ENCODE data around the gene SORBS2. TPM values are rescaled to one million over a fixed set of nuclear protein-coding genes. Genes with fewer than 3 reads are reported as not detected.

SORBS2 gene
- total RNA-seq, 1 experiment from 2014 or later, result 44.5 TPM

GRCh38 chr4:185801471-185801870 lies 10.5 kb downstream of the SORBS2 start:
- Mint-ChIP-seq H3K36me3 (no peaks in the 10 kb centered on the region), H3K27ac (no peak overlapping the region), H3K4me3 (no peak overlapping the region), H3K4me1 (peaks cover 18% of the 10 kb centered on the region), H3K9me3 (peaks cover 12% of the 10 kb centered on the region; the same call in 1 of the 2 replicates), H3K27me3 (ENCODE audit: low read depth) (no peaks in the 10 kb centered on the region)
- TF ChIP-seq ELF4 (CRISPR knock-in tag; IDR thresholded peaks at IDR 0.05; ENCODE audit: low read depth) (no peak), TEAD4 (CRISPR knock-in tag; IDR thresholded peaks at IDR 0.05) (no peak), ETV6 (CRISPR knock-in tag; IDR thresholded peaks at IDR 0.05) (no peak), ZNF263 (CRISPR knock-in tag; IDR thresholded peaks at IDR 0.05; ENCODE audit: low read depth) (no peak), ZNF671 (CRISPR knock-in tag; IDR thresholded peaks at IDR 0.05) (no peak), RORB (CRISPR knock-in tag; IDR thresholded peaks at IDR 0.05) (no peak), CTCF (IDR thresholded peaks at IDR 0.05) (no peak), CDX4 (CRISPR knock-in tag; IDR thresholded peaks at IDR 0.05; ENCODE audit: borderline replicate concordance) (no peak), IRF2 (CRISPR knock-in tag; IDR thresholded peaks at IDR 0.05; ENCODE audit: borderline replicate concordance, low read depth) (no peak), PRRX2 (CRISPR knock-in tag; IDR thresholded peaks at IDR 0.05) (no peak), ZNF425 (CRISPR knock-in tag; conservative IDR thresholded peaks at IDR 0.05) (no peak), JUN (CRISPR knock-in tag; IDR thresholded peaks at IDR 0.05) (no peak), STAT6 (CRISPR knock-in tag; conservative IDR thresholded peaks at IDR 0.05; ENCODE audit: low read depth) (no peak)
- POLR2A ChIA-PET, result no interaction called here
- ATAC-seq (no peak), DNase-seq (ENCODE audit: low spot score) (no peak)
- CTCF ChIA-PET, result no interaction called here

GRCh38 chr4:185800266-185800945 lies 11.6 kb downstream of the SORBS2 start:
- Mint-ChIP-seq H3K4me1 (peaks cover 12% of the 10 kb centered on the region), H3K27ac (no peak overlapping the region), H3K36me3 (no peaks in the 10 kb centered on the region), H3K9me3 (peaks cover 12% of the 10 kb centered on the region; the same call in 1 of the 2 replicates), H3K4me3 (no peak overlapping the region), H3K27me3 (ENCODE audit: low read depth) (no peaks in the 10 kb centered on the region)
- ATAC-seq (no peak), DNase-seq (ENCODE audit: low spot score) (no peak)
- TF ChIP-seq ETV6 (CRISPR knock-in tag; IDR thresholded peaks at IDR 0.05), result no peak
- no peak for TF ChIP-seq NFATC4 (CRISPR knock-in tag; IDR thresholded peaks at IDR 0.05)
- TF ChIP-seq CBFB (CRISPR knock-in tag; IDR thresholded peaks at IDR 0.05; ENCODE audit: low read depth), result no peak
- ChIA-PET CTCF (no interaction called here), POLR2A (no interaction called here)

- POLR2A ChIA-PET, result no interaction called here
- ATAC-seq, result no peak
- TF ChIP-seq FOXP4 (CRISPR knock-in tag; IDR thresholded peaks at IDR 0.05) (no peak), PREB (CRISPR knock-in tag; IDR thresholded peaks at IDR 0.05; ENCODE audit: borderline replicate concordance) (no peak), IRF2 (CRISPR knock-in tag; IDR thresholded peaks at IDR 0.05; ENCODE audit: borderline replicate concordance, low read depth) (no peak), JUN (CRISPR knock-in tag; IDR thresholded peaks at IDR 0.05) (no peak), ATF2 (CRISPR knock-in tag; IDR thresholded peaks at IDR 0.05; ENCODE audit: borderline replicate concordance, low read depth) (no peak), NR2C2 (CRISPR knock-in tag; IDR thresholded peaks at IDR 0.05) (no peak), ETV6 (CRISPR knock-in tag; IDR thresholded peaks at IDR 0.05) (no peak), GABPB1 (CRISPR knock-in tag; IDR thresholded peaks at IDR 0.05) (no peak)
Observed at GRCh38 chr4:185799442-185799841, 12.6 kb downstream of the SORBS2 start.

More at GRCh38 chr4:185799442-185799841, 12.6 kb downstream of the SORBS2 start:
- no peaks in the 10 kb centered on the region for H3K36me3 Mint-ChIP-seq
- DNase-seq (ENCODE audit: low spot score), result no peak
- H3K27me3 Mint-ChIP-seq (ENCODE audit: low read depth), result no peaks in the 10 kb centered on the region
- no peak overlapping the region for H3K27ac Mint-ChIP-seq
- H3K4me1 Mint-ChIP-seq, result peaks cover 9% of the 10 kb centered on the region
- CTCF ChIA-PET, result no interaction called here
- no peak overlapping the region for H3K4me3 Mint-ChIP-seq
- peaks cover 12% of the 10 kb centered on the region; the same call in 1 of the 2 replicates for H3K9me3 Mint-ChIP-seq

Data from WTC11 (cell line).